GM18520 (cell line): ENCODE data around the gene GPALPP1.
"Not testable (repeated sequence)": the region's sequence is repeated elsewhere in the genome, so short reads cannot be mapped to it uniquely, and the experiment has no call there.

Experiments used
- ATAC-seq: cut with Tn5 transposase; IDR thresholded peaks from one replicate; pipeline ENCODE4 v1.9.1; 2021; ENCODE audit not compliant: unreplicated experiment

GPALPP1 gene

GRCh38 chr13:44989071-44989889 is at the start of gene GPALPP1, which contains the start of gene NUFIP1:
Gene GPALPP1 (plus strand): TSS chr13:44989538. CDS start chr13:44989655, 117 bp downstream.
Gene NUFIP1 (minus strand): TSS chr13:44989471. CDS start chr13:44989436, 35 bp downstream.
- ATAC-seq = peak; percentile 96

GRCh38 chr13:44943411-44943810 is 45.9 kb upstream of the GPALPP1 start:
- ATAC-seq = not testable (repeated sequence)

DNA sequence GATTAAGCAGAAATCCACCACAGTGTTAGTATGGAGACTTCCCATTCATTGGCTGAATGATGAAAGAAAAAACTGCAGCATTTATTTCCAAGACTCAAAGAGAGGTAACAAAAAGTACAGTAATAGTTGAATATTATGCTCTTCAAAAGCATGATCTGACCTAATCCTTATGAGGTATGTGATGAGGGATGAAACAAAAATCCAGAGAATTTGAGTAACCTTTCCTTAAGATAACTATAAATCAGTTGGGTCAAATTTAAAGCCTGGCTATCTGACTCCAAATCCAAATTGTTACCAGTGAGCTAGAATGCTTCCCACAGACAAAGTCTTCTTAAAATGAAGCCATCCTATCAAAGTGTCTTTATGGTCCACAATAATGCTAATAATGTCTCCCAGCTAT is 38.2 kb upstream of the GPALPP1 start:
- ATAC-seq = no peak

DNA sequence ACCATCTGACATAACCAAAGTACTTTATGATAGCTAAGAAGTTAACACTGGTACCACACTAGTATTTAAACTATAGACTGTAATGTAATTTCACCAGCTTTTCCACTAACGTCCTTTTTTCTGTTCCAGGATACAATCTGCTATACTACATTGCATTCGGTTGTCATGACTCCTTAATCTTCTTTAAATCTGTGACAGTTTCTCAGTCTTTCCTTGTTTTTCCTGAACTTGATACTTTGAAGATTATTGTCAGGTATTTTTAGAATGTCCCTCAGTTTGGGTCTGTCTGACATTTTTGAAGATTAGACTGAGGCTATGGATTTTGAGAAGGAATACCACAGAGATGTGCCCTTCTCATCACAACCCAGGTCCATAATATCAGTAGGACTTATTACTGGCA is 36.7 kb upstream of the GPALPP1 start:
- ATAC-seq = no peak

DNA sequence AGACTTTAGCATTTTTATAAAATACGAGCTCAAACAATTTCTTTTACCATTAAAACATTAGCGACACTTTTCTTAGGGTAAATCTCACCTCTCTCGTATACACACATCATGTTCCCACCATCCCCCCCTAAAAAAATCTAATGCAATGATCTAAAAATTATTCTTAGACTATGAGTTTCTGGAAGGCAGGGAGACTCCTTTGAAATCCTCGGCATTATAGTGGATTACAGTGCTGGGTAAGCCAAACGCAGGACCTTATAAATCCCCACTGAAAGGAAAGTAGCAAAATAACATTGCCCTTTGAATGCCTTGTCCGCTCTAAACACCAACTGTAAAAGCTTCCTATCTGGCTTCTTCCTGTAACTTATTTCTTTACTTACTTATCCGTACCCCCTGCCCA is 35.1 kb upstream of the GPALPP1 start:
- ATAC-seq = no peak

- no peak for ATAC-seq
Measured at GRCh38 chr13:44955406-44955805, 33.9 kb upstream of the GPALPP1 start.

- no peak for ATAC-seq
Measured at GRCh38 chr13:44961997-44962396, 27.3 kb upstream of the GPALPP1 start.

DNA sequence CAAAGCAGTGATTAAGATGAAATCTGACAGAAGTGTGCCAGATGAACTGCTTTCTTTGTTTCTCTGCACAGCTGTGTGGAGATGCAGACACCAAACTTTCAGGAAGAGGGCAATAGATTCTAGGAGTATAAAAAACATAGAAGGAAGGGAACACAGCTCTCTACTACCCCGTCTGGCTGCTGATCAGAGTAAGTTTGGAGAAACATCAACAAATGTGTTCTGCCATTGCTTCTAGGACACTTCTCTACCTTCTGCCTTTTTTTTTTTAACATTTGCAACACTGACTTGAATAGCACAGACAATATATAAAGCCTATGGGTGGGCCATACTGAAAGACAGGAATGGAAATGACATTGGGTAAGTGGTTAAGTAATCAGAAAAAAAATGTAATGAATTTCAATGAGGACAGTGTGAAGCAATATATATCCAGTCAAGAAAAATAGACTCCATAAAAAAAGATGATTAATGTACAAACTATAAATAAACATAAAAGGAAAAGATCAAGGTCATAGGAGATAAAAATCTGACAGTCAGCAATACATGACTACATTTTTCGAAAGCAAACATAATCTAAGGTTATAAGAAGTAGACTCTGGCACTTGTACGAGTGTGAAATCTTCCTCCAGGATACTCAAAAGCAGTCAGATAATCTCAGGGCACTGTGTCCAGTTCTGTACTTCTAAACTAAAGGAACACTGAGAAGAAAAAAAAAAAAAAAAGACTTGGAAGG is 21.5 kb upstream of the GPALPP1 start:
- ATAC-seq = no peak

DNA sequence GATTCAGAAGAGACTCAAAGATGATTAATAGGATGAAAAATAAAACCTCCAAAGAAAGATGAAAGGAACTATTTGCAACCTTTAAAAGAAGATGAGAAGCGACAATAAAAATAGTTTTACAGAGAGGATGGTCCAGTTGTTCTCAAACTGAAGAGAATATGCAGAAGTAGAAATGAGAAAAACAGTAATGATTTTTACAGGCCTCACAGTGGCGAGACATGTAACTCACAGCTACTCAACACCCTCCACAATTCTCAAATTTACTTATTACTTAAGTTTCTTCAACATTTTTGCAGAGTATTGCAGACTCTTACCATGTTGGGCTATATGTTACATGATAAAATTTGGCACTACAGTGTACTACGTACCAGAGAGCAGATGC is 20.9 kb upstream of the GPALPP1 start:
- ATAC-seq = no peak

DNA sequence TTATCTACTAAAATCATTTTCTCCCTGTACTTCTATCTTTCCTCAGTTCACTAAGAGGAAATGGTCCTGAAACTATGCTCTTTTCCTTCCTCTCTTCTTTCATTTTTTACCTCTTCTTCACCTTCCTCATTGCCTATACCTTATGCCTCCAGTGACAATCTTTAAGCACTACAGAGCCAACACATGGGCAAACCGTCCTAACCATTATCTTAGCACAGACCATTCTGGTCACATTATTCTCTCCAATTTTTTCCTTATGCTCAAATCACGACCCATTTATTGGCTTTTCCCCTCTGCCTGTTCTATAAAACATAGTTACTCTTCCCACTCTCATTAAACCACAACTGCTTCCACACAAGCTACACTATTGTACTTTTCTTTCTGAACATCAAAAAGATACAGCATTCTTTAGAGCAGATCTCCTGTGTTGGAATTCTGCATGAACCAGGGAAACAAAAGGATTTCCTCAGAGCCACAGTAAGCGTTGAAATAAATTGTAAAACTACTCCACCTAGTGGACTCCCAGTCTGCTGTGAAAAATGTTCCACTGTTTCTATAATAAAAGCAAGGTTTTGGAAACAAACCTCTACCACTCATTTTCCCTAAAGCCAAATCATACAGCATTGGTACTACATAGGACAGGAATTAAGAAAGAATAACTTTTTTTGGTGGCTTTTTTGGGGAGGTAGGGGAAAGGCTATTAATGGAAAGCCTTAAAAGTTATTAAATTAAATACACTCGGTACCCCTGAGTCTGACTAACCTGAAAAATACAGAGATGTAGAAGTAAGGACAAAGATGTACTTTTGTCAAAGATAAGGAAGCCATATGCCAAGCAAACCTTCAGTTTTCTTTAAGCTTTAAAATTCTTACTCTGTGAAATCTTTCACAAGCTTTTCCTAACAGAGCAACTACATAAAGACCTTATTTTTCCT is 19.5 kb upstream of the GPALPP1 start:
- ATAC-seq = no peak

DNA sequence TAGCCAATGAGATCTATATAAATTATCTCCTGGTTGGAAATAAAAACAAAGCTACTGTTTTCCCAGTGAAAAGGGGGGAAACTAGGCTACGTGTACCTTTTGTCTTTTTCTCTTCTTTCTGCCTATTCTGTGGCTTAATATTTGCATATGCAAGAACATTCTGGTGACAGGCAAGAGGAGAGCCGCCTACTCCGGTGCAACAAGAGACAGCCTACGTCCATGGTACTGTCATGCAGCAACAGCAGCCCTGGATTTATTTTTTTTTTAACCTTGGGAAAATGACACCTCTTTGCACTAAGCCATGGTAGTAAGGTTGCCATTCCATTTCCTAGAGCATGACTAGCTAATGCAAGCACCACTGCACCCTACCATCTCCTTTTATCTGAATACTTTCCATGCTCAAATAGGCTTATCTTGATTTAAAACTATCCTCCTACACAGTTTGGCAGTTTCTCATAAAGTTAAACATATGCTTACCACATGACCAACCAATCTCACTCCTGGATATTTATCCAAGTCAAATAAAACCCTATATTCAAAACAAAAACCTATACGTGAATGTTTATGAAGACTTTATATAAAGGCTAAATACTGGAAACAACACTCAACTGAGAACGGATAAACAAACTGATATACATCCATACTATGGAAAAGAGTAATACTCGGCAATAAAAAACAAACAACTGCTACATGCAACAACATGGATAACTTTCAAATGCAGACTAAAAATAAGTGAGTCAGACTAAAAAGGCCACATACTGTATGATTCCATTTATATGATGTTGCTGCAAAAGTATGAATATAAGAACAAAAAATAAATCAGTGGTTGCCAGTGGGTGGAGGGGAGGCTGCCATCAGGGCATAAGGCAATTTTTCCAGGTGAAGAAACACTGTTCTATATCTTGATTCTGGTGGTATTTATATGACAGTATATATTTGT is 17.4 kb upstream of the GPALPP1 start:
- no peak for ATAC-seq

DNA sequence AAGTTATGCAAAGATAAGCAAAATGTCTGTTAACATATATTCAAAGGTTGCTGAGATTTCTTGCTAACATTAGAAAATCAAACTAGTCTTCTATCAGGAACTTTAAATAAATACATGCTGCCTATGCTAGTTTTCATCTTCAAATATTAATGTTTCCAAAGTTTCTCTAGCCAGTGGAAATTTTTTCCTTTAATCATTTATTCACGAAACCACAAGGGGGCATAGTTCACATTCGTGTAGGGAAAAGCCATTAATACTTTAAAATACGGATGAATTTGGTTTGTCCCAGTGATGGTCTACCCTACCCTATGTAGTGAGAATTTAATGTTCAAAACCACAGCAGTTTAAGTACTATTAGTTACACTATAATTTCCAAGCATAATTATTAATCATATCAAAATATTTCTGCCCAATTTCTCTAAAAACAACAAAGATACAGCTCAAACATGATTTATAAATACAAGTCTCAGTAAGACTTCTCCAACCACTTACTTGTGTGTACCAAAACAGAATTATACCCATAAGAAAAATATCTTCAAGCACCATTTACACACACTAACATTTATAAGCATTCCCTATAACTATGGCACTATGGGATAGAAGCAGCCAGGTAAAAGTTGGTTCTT is 16.3 kb upstream of the GPALPP1 start:
- ATAC-seq = no peak

- ATAC-seq = no peak
Measured at GRCh38 chr13:44974056-44974793, 15.1 kb upstream of the GPALPP1 start.

DNA sequence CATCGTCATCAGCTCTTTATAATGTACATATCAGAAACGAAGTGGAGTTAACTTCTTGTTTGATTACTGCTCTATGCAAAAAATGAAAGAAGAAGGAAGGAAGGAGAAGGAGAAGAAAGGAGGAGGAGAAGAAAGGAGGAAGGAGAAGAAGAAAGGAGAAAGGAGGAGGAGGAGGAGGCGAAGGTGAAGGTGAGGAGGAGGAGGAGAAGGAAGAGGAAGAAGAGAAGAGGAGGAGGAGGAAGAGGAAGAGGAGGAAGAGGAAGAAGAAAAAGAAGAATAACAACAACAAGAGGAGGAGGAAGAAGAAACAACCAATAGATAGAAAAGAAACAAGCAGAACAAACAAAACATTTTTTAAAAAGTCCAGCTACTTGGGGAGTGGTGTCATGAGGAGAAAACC is 13.1 kb upstream of the GPALPP1 start:
- no peak for ATAC-seq

- ATAC-seq = no peak
Measured at GRCh38 chr13:44976949-44977583, 12.3 kb upstream of the GPALPP1 start.

DNA sequence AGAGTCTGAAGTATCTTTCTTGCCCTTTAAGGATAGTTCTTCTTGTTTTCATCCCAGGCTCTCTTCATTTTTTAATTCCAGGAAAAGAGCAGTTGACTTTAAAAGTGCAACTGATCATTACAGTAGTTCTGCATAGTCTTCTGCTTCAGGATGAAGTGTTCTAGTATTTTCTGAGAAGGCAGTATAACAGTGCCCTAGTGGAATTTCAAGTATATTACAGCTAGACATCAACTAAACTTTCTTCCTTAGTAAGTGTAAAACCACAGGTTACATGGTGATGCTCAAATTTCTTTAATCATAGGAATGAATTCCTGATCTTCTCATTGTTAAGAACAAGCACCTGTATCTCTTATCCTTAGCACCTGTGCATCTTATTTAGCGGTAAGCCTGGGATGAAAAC is 11.0 kb upstream of the GPALPP1 start:
- no peak for ATAC-seq

DNA sequence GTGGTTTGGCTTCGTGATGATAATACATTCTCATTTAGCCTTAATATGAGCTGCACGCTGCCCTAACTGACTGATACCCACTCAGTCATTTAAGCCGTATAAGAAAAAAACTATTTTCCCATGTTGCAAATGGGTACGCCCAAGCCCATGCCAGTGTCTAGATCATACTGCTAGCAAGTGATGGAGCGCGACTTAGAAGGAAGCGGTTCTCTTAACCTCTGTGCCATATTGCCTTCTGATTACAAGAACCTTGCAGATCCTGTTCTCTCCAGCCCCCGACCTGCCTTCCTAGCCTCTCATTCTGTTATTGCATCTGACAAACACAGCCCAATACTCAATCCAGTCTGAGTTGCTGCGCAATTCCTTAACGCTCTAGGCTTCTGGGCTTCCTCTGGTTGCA is 603 bp downstream of the GPALPP1 start:
- no peak for ATAC-seq

DNA sequence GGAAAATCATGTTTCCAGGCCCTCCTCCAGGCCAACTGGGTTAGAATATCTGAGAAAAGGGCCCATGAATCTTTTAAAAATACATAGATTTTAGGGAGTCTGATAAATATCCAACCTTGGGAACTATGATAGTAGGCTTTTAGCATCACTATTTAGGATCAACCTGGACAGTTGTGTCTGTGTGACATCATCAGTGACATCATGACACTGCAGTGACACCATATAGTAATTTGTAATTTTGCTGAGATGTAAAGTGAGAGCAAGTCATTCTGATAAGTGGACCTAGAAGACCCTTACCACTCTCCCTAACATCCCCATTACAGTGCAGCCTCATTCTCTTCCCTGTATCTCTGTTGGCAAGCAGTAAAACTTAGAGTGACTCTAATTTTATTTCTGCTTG is 14.1 kb downstream of the GPALPP1 start:
- ATAC-seq = no peak

DNA sequence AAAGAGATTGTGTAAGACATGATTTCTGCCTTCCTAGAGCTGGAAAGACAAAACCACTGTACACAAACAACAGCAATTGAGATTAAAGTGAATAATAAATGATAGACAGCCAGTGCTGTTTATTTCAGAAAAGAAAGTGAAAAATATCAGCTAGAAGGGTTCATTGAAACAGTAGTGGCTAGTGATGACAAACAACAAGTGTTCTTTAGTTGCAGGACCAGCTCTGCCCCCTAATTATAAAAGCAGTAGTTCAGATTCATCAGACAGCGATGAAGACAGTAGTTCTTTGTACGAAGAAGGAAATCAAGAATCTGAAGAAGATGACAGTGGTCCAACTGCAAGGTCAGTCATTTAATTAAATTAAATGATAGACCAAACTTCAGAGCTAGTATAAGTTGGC is 14.8 kb downstream of the GPALPP1 start:
- ATAC-seq = no peak
